Neural crest cell (in vitro differentiated cells): Measurements from ENCODE around the gene SLC5A9. TPM values are rescaled to one million over a fixed set of nuclear protein-coding genes. Genes with fewer than 3 reads are reported as not detected.

Experiments
- DNase-seq: peaks from one replicate; pipeline ENCODE4 v3.0.0; 2021; ENCODE audit warnings: low read depth, mixed read lengths, low spot score
- H3K27ac Mint-ChIP-seq: one replicate; pipeline ENCODE4 v1.8.0; 2021; ENCODE audit warnings: mild to moderate bottlenecking, mixed read lengths; ENCODE audit not compliant: unreplicated experiment
- H3K27me3 Mint-ChIP-seq: 2 replicates; pipeline ENCODE4 v1.8.0; 2021; ENCODE audit warnings: low read depth, mild to moderate bottlenecking, mixed read lengths
- H3K36me3 Mint-ChIP-seq: 2 replicates; pipeline ENCODE4 v1.8.0; 2021; ENCODE audit warnings: low read depth, mild to moderate bottlenecking, mixed read lengths
- H3K4me1 Mint-ChIP-seq: 2 replicates; pipeline ENCODE4 v1.8.0; 2021; ENCODE audit warnings: mixed read lengths
- H3K4me3 Mint-ChIP-seq: one replicate; pipeline ENCODE4 v1.8.0; 2021; ENCODE audit warnings: mild to moderate bottlenecking, mixed read lengths
- H3K9me3 Mint-ChIP-seq: 2 replicates; pipeline ENCODE4 v1.8.0; 2021; ENCODE audit warnings: mixed read lengths
- CTCF ChIP-seq: fragments of 200-600 bp; sonication (generic); conservative IDR thresholded peaks from 2 replicates; pipeline ENCODE4 v1.5.0; 2021; ENCODE audit warnings: antibody characterized with exemption, mild to moderate bottlenecking
- total RNA-seq: library from RNA; stranded (reverse); gene quantifications from 2 replicates; pipeline ENCODE4 v1.2.1, GENCODE V29; 2021

The SLC5A9 gene
- total RNA-seq, 1 donor from 2014 or later = not detected

- Mint-ChIP-seq H3K4me3 (no peak overlapping the region), H3K4me1 (peaks cover 7% of the 10 kb centered on the region), H3K27me3 (no peaks in the 10 kb centered on the region), H3K9me3 (peaks cover 6% of the 10 kb centered on the region), H3K36me3 (no peaks in the 10 kb centered on the region), H3K27ac (no peak overlapping the region)
- no peak for DNase-seq
- no peak for TF ChIP-seq CTCF
Measured at GRCh38 chr1:48219803-48220202, 2.7 kb upstream of the SLC5A9 start.

- no peak for TF ChIP-seq CTCF
- no peak overlapping the region for H3K27ac Mint-ChIP-seq
- no peak overlapping the region for H3K4me3 Mint-ChIP-seq
- peaks cover 6% of the 10 kb centered on the region for H3K9me3 Mint-ChIP-seq
- DNase-seq = no peak
- H3K4me1 Mint-ChIP-seq = no peaks in the 10 kb centered on the region
- H3K36me3 Mint-ChIP-seq = no peaks in the 10 kb centered on the region
- no peaks in the 10 kb centered on the region for H3K27me3 Mint-ChIP-seq
Measured at GRCh38 chr1:48221122-48221521, 1.4 kb upstream of the SLC5A9 start.

GRCh38 chr1:48221657-48222056 is 859 bp upstream of the SLC5A9 start:
- Mint-ChIP-seq H3K27me3 (no peaks in the 10 kb centered on the region), H3K27ac (no peak overlapping the region), H3K4me1 (no peaks in the 10 kb centered on the region), H3K36me3 (no peaks in the 10 kb centered on the region), H3K4me3 (no peak overlapping the region), H3K9me3 (peaks cover 6% of the 10 kb centered on the region)
- TF ChIP-seq CTCF = no peak
- DNase-seq = no peak

GRCh38 chr1:48223366-48224240 is 1.1 kb downstream of the SLC5A9 start:
- Mint-ChIP-seq H3K4me1 (no peaks in the 10 kb centered on the region), H3K4me3 (no peak overlapping the region), H3K27ac (no peak overlapping the region), H3K27me3 (no peaks in the 10 kb centered on the region), H3K9me3 (peaks cover under 1% of the 10 kb centered on the region), H3K36me3 (no peaks in the 10 kb centered on the region)
- no peak for DNase-seq
- TF ChIP-seq CTCF = no peak

- Mint-ChIP-seq H3K9me3 (no peaks in the 10 kb centered on the region), H3K4me3 (no peak overlapping the region), H3K4me1 (no peaks in the 10 kb centered on the region), H3K36me3 (no peaks in the 10 kb centered on the region), H3K27me3 (no peaks in the 10 kb centered on the region), H3K27ac (no peak overlapping the region)
- no peak for DNase-seq
- TF ChIP-seq CTCF = no peak
Measured at GRCh38 chr1:48224791-48225190, 2.3 kb downstream of the SLC5A9 start.
